ENCODE results near the gene COX17.

The COX17 gene

GRCh38 chr3:119673875-119674274, 3.3 kb downstream of the COX17 start:
- no peak for DNase-seq (ENCODE audit: low read depth)

- DNase-seq (ENCODE audit: low read depth), result no peak
These were observed 4.4 kb downstream of the COX17 start for GRCh38 chr3:119672776-119673175.

GRCh38 chr3:119669906-119670570, 7.2 kb downstream of the COX17 start:
- DNase-seq (ENCODE audit: low read depth), result no peak

GRCh38 chr3:119665954-119666559, 11.1 kb downstream of the COX17 start:
- DNase-seq (ENCODE audit: low read depth), result no peak

GRCh38 chr3:119664850-119665379, 12.3 kb downstream of the COX17 start:
- no peak for DNase-seq (ENCODE audit: low read depth)

- no peak for DNase-seq (ENCODE audit: low read depth)
These were observed 12.8 kb downstream of the COX17 start for GRCh38 chr3:119664370-119664769.

GRCh38 chr3:119663885-119664284, 13.3 kb downstream of the COX17 start:
- no peak for DNase-seq (ENCODE audit: low read depth)

GRCh38 chr3:119662604-119663373, 14.4 kb downstream of the COX17 start:
- no peak for DNase-seq (ENCODE audit: low read depth)

GRCh38 chr3:119660474-119661440, 16.4 kb downstream of the COX17 start, which contains the start of gene POPDC2:
Gene POPDC2, minus strand, starts transcription at chr3:119660589. Its CDS starts 166 bp downstream, at chr3:119660423.
- no peak for DNase-seq (ENCODE audit: low read depth)

- no peak for DNase-seq (ENCODE audit: low read depth)
These were observed 17.5 kb downstream of the COX17 start for GRCh38 chr3:119659606-119660291.

- DNase-seq (ENCODE audit: low read depth), result no peak
These were observed 18.2 kb downstream of the COX17 start for GRCh38 chr3:119658994-119659393.

GRCh38 chr3:119657887-119658702, 19.1 kb downstream of the COX17 start:
- DNase-seq (ENCODE audit: low read depth), result no peak

GRCh38 chr3:119653876-119654275, 23.3 kb downstream of the COX17 start:
- no peak for DNase-seq (ENCODE audit: low read depth)

- DNase-seq (ENCODE audit: low read depth), result no peak
These were observed 24.7 kb downstream of the COX17 start for GRCh38 chr3:119652306-119653033.

GRCh38 chr3:119649761-119650160, 27.4 kb downstream of the COX17 start:
- no peak for DNase-seq (ENCODE audit: low read depth)

GRCh38 chr3:119647843-119648575, 29.2 kb downstream of the COX17 start:
- no peak for DNase-seq (ENCODE audit: low read depth)

GRCh38 chr3:119647171-119647570, 30.0 kb downstream of the COX17 start:
- no peak for DNase-seq (ENCODE audit: low read depth)

GRCh38 chr3:119645813-119646212, 31.4 kb downstream of the COX17 start:
- DNase-seq (ENCODE audit: low read depth), result no peak

- DNase-seq (ENCODE audit: low read depth), result no peak
These were observed 32.7 kb downstream of the COX17 start for GRCh38 chr3:119644481-119644880.
